H1 (cell line): ENCODE measurements around the gene ULBP1. TPM values are rescaled to one million over a fixed set of nuclear protein-coding genes. Genes with fewer than 3 reads are reported as not detected.

ENCODE experiments used
- BACH1 ChIP-seq: IDR thresholded peaks from 2 replicates; pipeline ENCODE4 v1.6.1; 2012; ENCODE audit warnings: low read length, improper control_type of control experiment
- polyA plus RNA-seq, 7 experiments: library from polyadenylated mRNA; depleted of rRNA in 3 of 7; stranded (reverse) in 5 of 7; unstranded in 2 of 7; fragments of >200 nt in 5 of 7; fragments of 200-250 nt in 2 of 7; gene quantifications; 1 replicate in 5 of 7; 2 replicates in 1 of 7; 4 replicates in 1 of 7; pipeline versions ENCODE4 v1.2.1 to v1.2.3, GENCODE V29; 2011 to 2013; ENCODE audit warnings: missing spikeins in 2 of 7, mixed read lengths in 2 of 7
- total RNA-seq: library from RNA; stranded (reverse); fragmentation: NEBNext Ultra II Directional; extraction: Animal tissue kit (Norgen Biotek cat#: 25700); gene quantifications from 2 replicates; pipeline ENCODE4 v1.2.1, GENCODE V29; 2021

The ULBP1 gene
- total and polyA plus RNA-seq, 2 of the 8 experiments (the other 6 are each of a cell fraction or from before 2014, with no cell fraction given) = 0.32 to 0.60 TPM

DNA sequence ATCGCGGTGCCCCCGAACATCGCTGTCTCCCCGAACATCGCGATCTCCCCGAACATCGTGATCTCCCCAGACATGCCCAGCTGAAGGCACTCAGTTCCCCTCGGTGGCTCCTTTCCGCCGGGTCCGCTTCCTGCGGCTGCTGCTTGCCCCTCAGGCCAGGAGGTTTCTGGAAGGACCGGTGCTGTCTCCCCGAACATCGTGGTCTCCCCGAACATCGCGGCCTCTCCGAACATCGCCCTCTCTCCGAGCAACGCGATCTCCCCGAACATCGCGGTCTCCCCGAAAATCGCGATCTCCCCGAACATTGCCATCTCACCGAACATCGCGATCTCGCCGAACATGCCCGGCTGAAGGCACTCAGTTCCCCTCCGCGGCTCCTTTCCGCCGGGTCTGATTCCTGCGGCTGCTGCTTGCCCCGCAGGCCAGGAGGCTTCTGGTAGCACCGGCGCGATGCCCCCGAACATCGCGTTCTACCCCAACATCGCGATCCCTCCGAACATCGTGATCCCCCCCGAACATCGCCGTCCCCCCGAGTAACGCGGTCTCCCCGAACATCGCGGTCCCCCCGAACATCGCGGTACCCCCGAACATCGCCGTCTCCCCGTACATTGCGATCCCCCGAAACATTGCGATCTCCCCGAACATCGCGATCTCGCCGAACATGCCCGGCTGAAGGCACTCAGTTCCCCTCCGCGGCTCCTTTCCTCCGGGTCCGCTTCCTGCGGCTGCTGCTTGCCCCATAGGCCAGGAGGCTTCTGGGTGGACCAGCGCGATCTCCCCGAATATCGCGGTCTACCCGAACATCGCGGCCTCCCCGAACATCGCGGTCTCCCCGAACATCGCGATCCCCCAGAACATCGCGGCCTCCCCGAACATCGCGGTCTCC is 808 bp downstream of the ULBP1 start (continued):
- peak; percentile 73 for TF ChIP-seq BACH1
